ENCODE results near the gene MAPRE2.

The MAPRE2 gene

DNA sequence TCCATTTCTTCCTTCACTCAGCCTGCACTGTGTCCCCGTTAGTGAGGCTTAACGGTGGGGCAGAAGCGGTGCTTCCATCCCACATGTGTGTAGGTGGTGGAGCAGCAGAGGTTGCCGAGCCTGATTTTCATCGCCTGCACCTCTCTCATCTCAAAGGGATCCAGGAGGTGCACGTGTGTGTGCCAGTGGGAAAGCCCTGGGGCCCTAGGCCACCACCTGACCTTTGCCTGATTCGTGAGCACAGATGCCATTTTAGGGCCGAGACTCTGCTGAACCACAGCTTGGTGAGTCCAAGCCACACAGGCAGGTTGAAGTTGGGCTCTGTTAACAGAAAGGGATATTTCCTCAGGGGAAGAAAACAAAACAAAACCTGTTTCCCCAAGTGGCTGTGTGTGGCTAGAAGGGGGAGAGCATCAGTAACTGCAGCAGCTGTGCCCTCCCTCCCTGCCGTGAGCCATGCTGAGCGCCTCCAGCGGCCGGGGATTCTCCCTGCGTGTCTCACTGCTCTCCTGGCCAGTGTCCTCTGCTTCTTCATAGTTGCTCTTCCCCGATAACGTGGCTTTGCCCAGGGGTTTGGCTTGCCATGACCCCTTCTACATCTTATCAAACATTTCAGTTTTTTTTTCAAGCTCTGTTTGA lies 81.5 kb downstream of the MAPRE2 start:
- no peak for DNase-seq (ENCODE audit: low read depth)
- no peak overlapping the region for H3K4me3 ChIP-seq (replicated peaks; ENCODE audit: low read depth, low read length)
- TF ChIP-seq, protein P1, sequence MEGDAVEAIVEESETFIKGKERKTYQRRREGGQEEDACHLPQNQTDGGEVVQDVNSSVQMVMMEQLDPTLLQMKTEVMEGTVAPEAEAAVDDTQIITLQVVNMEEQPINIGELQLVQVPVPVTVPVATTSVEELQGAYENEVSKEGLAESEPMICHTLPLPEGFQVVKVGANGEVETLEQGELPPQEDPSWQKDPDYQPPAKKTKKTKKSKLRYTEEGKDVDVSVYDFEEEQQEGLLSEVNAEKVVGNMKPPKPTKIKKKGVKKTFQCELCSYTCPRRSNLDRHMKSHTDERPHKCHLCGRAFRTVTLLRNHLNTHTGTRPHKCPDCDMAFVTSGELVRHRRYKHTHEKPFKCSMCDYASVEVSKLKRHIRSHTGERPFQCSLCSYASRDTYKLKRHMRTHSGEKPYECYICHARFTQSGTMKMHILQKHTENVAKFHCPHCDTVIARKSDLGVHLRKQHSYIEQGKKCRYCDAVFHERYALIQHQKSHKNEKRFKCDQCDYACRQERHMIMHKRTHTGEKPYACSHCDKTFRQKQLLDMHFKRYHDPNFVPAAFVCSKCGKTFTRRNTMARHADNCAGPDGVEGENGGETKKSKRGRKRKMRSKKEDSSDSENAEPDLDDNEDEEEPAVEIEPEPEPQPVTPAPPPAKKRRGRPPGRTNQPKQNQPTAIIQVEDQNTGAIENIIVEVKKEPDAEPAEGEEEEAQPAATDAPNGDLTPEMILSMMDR (IDR thresholded peaks at IDR 0.05; ENCODE audit: low read length, missing control alignments) = peak; percentile 11

DNA sequence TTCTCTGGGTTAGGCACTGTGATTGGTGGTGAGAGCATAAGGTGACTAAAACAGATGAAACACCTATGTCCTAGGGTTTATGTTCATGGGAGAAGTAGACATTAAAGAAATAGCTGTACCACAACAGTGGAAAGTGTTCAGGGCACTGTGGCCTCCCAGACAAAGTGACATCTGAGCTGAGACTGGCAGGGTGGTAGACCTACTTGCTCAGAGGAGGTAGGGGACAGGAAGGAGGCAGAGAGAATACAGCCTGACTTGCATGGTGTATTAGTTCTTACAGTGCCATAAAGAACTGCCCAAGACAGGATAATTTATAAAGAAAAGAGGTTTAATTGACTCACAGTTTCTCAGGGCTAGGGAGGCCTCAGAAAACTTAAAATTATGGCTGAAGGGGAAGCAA lies 82.6 kb downstream of the MAPRE2 start:
- TF ChIP-seq, protein P1 (IDR thresholded peaks at IDR 0.05; ENCODE audit: low read length, missing control alignments) = no peak
- no peak overlapping the region for H3K4me3 ChIP-seq (replicated peaks; ENCODE audit: low read depth, low read length)
- no peak for DNase-seq (ENCODE audit: low read depth)

DNA sequence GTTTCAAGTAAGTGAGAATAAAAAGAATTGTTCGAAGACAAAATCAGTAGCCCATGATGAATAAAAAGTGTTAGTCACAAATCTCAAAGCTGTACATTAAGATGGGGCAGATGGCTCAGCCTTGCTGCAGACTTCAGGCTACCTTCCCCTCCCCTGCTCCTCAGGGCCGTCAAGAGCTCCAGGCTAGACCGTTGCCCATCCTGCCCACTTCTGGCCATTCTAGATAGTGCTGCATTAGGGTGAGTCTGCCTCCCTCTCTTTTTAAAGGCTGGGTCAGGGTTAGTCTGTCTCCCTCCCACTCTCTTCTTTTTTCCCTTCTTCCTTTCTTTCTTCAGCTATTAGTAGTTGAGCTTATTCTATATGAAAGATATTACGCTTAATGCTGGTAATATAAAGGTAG lies 86.0 kb downstream of the MAPRE2 start:
- DNase-seq (ENCODE audit: low read depth) = peak; percentile 35
- no peak overlapping the region for H3K4me3 ChIP-seq (replicated peaks; ENCODE audit: low read depth, low read length)
- TF ChIP-seq, protein P1 (IDR thresholded peaks at IDR 0.05; ENCODE audit: low read length, missing control alignments) = peak; percentile 41

DNA sequence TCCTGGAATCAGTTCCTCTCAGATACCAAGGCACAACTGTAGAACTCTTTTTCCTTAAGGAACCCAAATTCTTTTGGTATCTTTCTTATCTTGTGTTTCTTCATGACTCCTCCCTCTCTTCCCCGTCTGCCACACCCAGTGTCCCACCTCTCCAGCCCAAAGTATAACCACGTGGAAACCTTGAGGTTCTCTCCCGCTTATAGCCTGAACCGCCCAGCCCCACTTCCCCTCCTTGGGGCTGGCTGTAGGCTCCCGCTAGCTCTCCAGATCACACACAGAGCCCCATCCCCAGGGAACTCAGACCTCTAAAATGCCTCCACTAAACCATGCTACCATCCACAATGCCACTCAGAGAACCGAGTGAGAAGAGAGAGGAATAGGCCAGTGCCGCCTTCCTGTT lies 87.5 kb downstream of the MAPRE2 start:
- TF ChIP-seq, protein P1 (IDR thresholded peaks at IDR 0.05; ENCODE audit: low read length, missing control alignments) = no peak
- no peak for DNase-seq (ENCODE audit: low read depth)
- no peak overlapping the region for H3K4me3 ChIP-seq (replicated peaks; ENCODE audit: low read depth, low read length)

DNA sequence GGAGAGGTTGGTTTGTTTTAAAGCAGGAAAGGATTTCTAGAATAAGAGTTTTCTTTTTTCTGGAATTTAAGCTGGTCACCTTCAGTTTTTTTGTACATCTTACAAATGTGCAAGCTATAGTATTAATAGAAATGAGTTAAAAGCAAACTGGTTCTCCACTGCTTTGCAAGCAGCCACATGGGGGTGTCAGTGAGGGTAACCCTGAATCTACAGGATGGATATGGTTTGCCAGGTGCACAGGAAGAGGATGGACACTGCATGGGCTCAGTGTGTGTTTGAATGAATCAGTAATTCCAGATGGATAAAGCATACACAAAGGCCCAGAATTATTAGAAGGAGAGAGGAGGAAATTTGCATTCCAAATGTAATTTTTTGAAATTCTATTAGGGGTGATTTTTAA lies 89.0 kb downstream of the MAPRE2 start:
- no peak for DNase-seq (ENCODE audit: low read depth)
- TF ChIP-seq, protein P1 (IDR thresholded peaks at IDR 0.05; ENCODE audit: low read length, missing control alignments) = no peak

DNA sequence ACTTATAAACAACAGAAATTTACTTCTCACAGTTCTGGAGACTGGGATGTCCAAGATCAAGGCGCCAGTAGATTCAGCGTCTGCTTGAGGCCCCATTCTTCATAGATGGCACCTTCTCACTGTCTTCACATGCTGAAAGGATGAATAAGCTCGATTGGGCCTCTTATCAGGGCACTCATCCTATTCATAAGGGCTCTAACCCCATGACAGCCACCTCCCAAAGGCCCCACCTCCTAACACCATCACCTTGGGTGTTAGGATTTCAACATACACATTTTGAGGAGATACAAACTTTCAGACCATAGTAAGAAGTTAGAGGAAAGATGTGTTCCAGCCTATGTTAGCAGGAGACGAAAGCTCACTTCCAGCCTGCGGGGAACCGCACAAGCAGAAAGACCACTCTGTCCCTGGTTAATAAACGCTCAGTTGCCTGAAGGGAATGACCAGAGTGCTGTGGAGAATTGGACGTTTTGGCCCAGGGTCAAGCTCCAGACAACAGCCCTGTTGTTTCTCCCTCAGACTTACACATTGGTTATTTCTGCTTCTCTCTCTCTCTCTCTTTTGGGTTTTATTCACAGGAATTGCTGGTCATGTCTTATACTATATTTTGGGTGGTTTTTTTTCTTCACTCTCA lies 90.3 kb downstream of the MAPRE2 start:
- TF ChIP-seq, protein P1 (IDR thresholded peaks at IDR 0.05; ENCODE audit: low read length, missing control alignments) = no peak
- no peak for DNase-seq (ENCODE audit: low read depth)
- no peak overlapping the region for H3K4me3 ChIP-seq (replicated peaks; ENCODE audit: low read depth, low read length)

More for the DNA sequence above, 89.0 kb downstream of the MAPRE2 start:
- no peak overlapping the region for H3K4me3 ChIP-seq (replicated peaks; ENCODE audit: low read depth, low read length)
